ENCODE data around the gene SALL4. TPM values are rescaled to one million over a fixed set of nuclear protein-coding genes. Genes with fewer than 3 reads are reported as not detected.

Gene SALL4
- total and polyA plus RNA-seq, 2 of the 8 experiments (the other 6 are each of a cell fraction or from before 2014, with no cell fraction given): 108 to 235 TPM

DNA sequence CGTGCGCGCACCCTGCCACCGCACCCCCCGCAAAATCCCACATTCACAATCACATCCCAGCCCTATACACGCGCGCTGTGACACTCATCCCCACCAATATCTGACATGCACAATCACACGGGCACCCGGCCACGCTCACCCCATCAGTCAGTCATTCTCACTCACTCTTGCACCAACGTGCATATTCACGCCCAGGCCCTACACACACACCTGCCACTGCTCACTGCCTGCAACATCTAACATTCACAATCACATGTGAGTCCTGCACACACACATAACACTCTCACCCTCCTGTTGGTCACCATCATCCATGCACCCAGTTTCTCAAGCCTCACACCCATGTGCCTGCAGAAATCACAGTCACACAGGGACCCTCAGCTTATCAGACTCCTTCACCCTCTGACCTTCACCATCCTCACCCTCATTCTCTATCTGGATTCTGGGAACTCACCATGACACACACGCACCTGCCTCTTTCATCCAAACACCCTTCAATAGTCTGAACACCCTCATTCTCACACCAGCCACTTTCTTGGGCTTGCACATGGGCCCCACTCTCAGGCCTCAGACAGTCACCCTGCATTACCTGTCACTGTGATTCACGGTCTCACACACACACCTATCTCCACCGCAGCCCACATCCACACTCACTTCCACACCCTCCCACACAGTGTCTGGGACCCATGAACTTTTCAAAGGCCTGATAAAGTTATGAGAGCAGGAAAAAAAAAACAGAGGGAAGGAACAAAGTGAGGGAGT lies 33.4 kb downstream of the SALL4 start:
- Histone ChIP-seq H3K4me1 (replicated peaks in 1 of 4; ENCODE audit: control insufficient read depth in 3 of 4, insufficient read depth in 4 of 4, low read length in 3 of 4) (peaks cover 0 to 2% (median 0%) of the 10 kb centered on the region in 4 experiments; a peak in 1 of 7 replicates), H3K14ac (ENCODE audit: insufficient read length) (no peak overlapping the region), H4K91ac (replicated peaks; ENCODE audit: insufficient read length, low read length) (peak overlapping the region; percentile 81), H2BK12ac (ENCODE audit: low read depth, low read length) (peak overlapping the region; percentile 86; the same call in 1 of the 2 replicates), H3K9ac (replicated peaks in 1 of 4; ENCODE audit: extremely low read depth in 1 of 4, low read depth in 3 of 4, low read length in 3 of 4) (no peak overlapping the region; a peak in 1 of 7 replicates), H3K23me2 (ENCODE audit: low read depth, low read length) (peaks cover 6% of the 10 kb centered on the region; the same call in 1 of the 2 replicates), H3K27ac (ENCODE audit: low read depth, low read length) (no peak overlapping the region), H3K56ac (replicated peaks; ENCODE audit: insufficient read length, low read depth, low read length) (no peak overlapping the region), H3K4ac (replicated peaks; ENCODE audit: insufficient read length, low read depth, low read length) (peak overlapping the region; percentile 74), H3K4me2 (ENCODE audit: insufficient read depth in 1 of 2, low read depth in 2 of 2, low read length in 2 of 2) (peak overlapping the region; percentile 18 to 34), H3K9me3 (ENCODE audit: insufficient read depth in 2 of 2, low read depth in 1 of 2, low read length in 1 of 2) (no peaks in the 10 kb centered on the region), H2AFZ (ENCODE audit: low read length) (no peak overlapping the region), H3K4me3 (ENCODE audit: extremely low read depth in 1 of 4, insufficient read depth in 2 of 4, low read depth in 3 of 4, low read length in 4 of 4) (peak overlapping the region in 3 of 4 experiments; percentile 6 to 47 (median 19); a peak in 3 of 8 replicates), H2AK5ac (ENCODE audit: low read depth, low read length) (peak overlapping the region; percentile 47; the same call in 1 of the 2 replicates), H4K20me1 (replicated peaks in 1 of 2; ENCODE audit: control insufficient read depth in 1 of 2, insufficient read depth in 2 of 2, low read length in 2 of 2) (peaks cover 0 to 3% of the 10 kb centered on the region in 2 experiments), H2BK120ac (replicated peaks; ENCODE audit: low read depth, low read length) (no peak overlapping the region), H3K79me2 (ENCODE audit: control insufficient read depth in 1 of 2, insufficient read depth in 2 of 2, low read length in 2 of 2) (no peaks in the 10 kb centered on the region), H2BK15ac (ENCODE audit: low read length) (no peak overlapping the region), H4K8ac (ENCODE audit: extremely low read depth, insufficient read depth, low read length) (peak overlapping the region; percentile 83), H3K18ac (ENCODE audit: extremely low read depth, low read length) (no peak overlapping the region), H3K23ac (ENCODE audit: insufficient read length) (peak overlapping the region; percentile 12), H2BK20ac (ENCODE audit: low read length) (no peak overlapping the region; the same call in 1 of the 2 replicates), H3K36me3 (ENCODE audit: control insufficient read depth in 2 of 4, insufficient read depth in 4 of 4, low read length in 3 of 4) (no peaks in the 10 kb centered on the region), H2BK5ac (ENCODE audit: low read depth, low read length) (no peak overlapping the region), H3K27me3 (replicated peaks in 1 of 4; ENCODE audit: control insufficient read depth in 3 of 4, extremely low read depth in 1 of 4, insufficient read depth in 3 of 4, low read length in 3 of 4) (no peaks in the 10 kb centered on the region; a peak in 1 of 7 replicates), H4K5ac (ENCODE audit: insufficient read length, low read depth, low read length) (peak overlapping the region; percentile 29), H3K79me1 (ENCODE audit: low read depth, low read length) (no peaks in the 10 kb centered on the region)
- CTCF ChIA-PET (ENCODE audit: partially characterized antibody): interaction anchor here (0.6 to 1.2 kb wide), 2 partner anchors 19 to 345 kb away, joined by 3 to 4 read pairs; no protein-coding TSS in a partner anchor
- WGBS, 2 experiments (ENCODE audit: extremely low coverage in 1 of 2, insufficient coverage in 1 of 2, insufficient read length in 1 of 2, insufficient replicate concordance in 2 of 2, low coverage in 1 of 2, low lambda C conversion rate in 2 of 2, missing lambda C conversion rate in 1 of 2): 70% methylated on average over 13 of the region's 16 CpGs; no CpG with 5 or more reads in 1 of the 2 experiments
- no peak for DNase-seq (ENCODE audit: low read depth in 1 of 2, low spot score in 2 of 2)
- FAIRE-seq: no peak
- POLR2A ChIA-PET (ENCODE audit: partially characterized antibody): interaction anchor here (1.8 to 2.0 kb wide), 2 partner anchors 9 to 11 kb away, joined by 4 to 12 read pairs; no protein-coding TSS in a partner anchor
- TF ChIP-seq GTF2F1 (IDR thresholded peaks at IDR 0.05; ENCODE audit: borderline replicate concordance, low read depth, low read length) (no peak), TAF7 (optimal IDR thresholded peaks at IDR 0.05; ENCODE audit: borderline replicate concordance, low read depth, low read length) (no peak), EP300 (IDR thresholded peaks at IDR 0.05; ENCODE audit: borderline replicate concordance in 1 of 2, low read depth in 2 of 2, low read length in 2 of 2) (no peak), ATF2 (IDR thresholded peaks at IDR 0.05; ENCODE audit: low read length) (no peak), CHD2 (IDR thresholded peaks at IDR 0.05; ENCODE audit: low read length) (no peak), KDM4A (IDR thresholded peaks at IDR 0.05; ENCODE audit: low read depth, low read length, severe bottlenecking) (no peak)
